ENCODE data around the gene VAMP1.

GRCh38 chr12:6452944-6453630 lies 17.4 kb downstream of the VAMP1 start:
- TF ChIP-seq CTCF (IDR thresholded peaks at IDR 0.05; ENCODE audit: low read length) (no peak), EZH2 (IDR thresholded peaks at IDR 0.05; ENCODE audit: borderline replicate concordance, low read length) (no peak)
